Tibial artery (tissue), 4 donors: ENCODE data around the gene DNAJC15.

Experiments used
- DNase-seq, 2 donors: peaks; one replicate each; pipeline ENCODE4 v3.0.0-alpha.2; 2019
- H3K27ac ChIP-seq, 2 donors: fragments of 200-600 bp; sonication (generic) in 1 of 2; 1 replicate in 1 of 2; 2 replicates in 1 of 2; pipeline ENCODE4 v1.5.1; 2018 to 2019; ENCODE audit warnings: mild to moderate bottlenecking in 1 of 2
- H3K27me3 ChIP-seq, 2 donors: fragments of 200-600 bp; sonication (generic) in 1 of 2; one replicate each; pipeline versions ENCODE4 v1.5.1 to v1.6.0; 2016 to 2019
- H3K36me3 ChIP-seq, 3 donors: fragments of 200-600 bp; sonication (generic) in 2 of 3; one replicate each; pipeline ENCODE4 v1.5.1; 2016 to 2019; ENCODE audit warnings: mild to moderate bottlenecking in 2 of 3
- H3K4me1 ChIP-seq, 4 donors: fragments of 200-600 bp; sonication (generic) in 2 of 4; 1 replicate in 3 of 4; 2 replicates in 1 of 4; pipeline ENCODE4 v1.5.1; 2016 to 2019
- H3K4me3 ChIP-seq, 2 donors: fragments of 200-600 bp; sonication (generic) in 1 of 2; 1 replicate in 1 of 2; 2 replicates in 1 of 2; pipeline ENCODE4 v1.5.1; 2018 to 2019; ENCODE audit warnings: mild to moderate bottlenecking in 2 of 2
- H3K9me3 ChIP-seq, 3 donors: fragments of 200-600 bp; sonication (generic) in 1 of 3; one replicate each; pipeline ENCODE4 v1.5.1; 2016 to 2019
- intact Hi-C: fragments of 100-400 bp; cut with DNase I; formaldehyde crosslinking; loops from one replicate; pipeline ENCODE4 v1.15.0; 2023; ENCODE audit warnings: low total_unique reads
- TF ChIP-seq, protein P1 (sequence below), 2 experiments: fragments of 200-600 bp in 1 of 2; fragments of 450-650 bp in 1 of 2; IDR thresholded peaks; one replicate each; pipeline ENCODE4 v1.5.1; 2017 to 2019; ENCODE audit warnings: antibody characterized with exemption in 2 of 2, mild to moderate bottlenecking in 1 of 2, moderate library complexity in 1 of 2

The DNAJC15 gene

DNA sequence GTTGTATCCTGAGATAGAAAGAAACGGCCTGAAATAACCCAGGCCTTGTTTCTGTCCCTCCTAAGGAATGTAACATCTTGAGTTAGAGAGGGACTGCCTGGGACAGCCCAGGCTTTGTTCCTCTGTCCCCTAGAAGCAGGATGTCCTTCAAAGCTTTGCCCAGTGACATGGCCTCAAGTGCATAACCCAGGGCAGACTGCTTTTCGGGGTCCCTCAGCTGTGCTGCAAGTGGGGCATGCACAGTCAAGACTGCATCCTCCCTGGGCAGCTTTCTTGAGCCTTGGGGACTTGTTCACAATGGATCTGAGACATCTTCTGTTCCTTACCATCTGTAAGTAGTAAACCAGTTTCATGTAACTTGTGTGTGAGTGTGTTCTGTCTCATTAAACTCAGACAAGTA, 23.9 kb upstream of the DNAJC15 start:
- intact Hi-C loops: no loop called here

DNA sequence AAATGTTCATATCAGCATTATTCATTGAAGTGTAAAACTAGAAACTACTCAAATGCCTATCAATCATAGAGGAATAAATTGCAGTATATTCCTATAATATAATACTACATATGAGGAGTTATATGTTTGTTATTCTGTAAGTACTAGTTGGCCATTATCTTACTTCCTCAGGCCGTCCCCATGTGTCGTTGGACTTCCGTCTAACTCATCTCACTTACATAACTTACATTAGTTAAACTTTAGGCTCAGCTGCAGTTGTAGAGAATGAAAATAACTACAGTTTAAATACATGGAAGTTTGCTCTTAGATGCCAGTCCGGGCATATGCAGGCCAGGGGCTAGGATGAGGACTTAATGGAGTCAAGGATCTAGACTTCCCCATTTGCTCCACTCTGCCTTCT, 22.7 kb upstream of the DNAJC15 start:
- no peak overlapping the region for H3K27ac ChIP-seq
- H3K4me1 ChIP-seq: peaks cover 0 to 3% (median 0%) of the 10 kb centered on the region in 4 donors
- H3K27me3 ChIP-seq: no peaks in the 10 kb centered on the region
- no peak for DNase-seq
- no peaks in the 10 kb centered on the region for H3K36me3 ChIP-seq
- H3K9me3 ChIP-seq: no peaks in the 10 kb centered on the region
- intact Hi-C loops: no loop called here
- H3K4me3 ChIP-seq: no peak overlapping the region
- TF ChIP-seq, protein P1, sequence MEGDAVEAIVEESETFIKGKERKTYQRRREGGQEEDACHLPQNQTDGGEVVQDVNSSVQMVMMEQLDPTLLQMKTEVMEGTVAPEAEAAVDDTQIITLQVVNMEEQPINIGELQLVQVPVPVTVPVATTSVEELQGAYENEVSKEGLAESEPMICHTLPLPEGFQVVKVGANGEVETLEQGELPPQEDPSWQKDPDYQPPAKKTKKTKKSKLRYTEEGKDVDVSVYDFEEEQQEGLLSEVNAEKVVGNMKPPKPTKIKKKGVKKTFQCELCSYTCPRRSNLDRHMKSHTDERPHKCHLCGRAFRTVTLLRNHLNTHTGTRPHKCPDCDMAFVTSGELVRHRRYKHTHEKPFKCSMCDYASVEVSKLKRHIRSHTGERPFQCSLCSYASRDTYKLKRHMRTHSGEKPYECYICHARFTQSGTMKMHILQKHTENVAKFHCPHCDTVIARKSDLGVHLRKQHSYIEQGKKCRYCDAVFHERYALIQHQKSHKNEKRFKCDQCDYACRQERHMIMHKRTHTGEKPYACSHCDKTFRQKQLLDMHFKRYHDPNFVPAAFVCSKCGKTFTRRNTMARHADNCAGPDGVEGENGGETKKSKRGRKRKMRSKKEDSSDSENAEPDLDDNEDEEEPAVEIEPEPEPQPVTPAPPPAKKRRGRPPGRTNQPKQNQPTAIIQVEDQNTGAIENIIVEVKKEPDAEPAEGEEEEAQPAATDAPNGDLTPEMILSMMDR (IDR thresholded peaks at IDR 0.05): no peak

More for the DNA sequence above, 23.9 kb upstream of the DNAJC15 start:
- no peak for DNase-seq
- TF ChIP-seq, protein P1 (IDR thresholded peaks at IDR 0.05): no peak
- H3K36me3 ChIP-seq: no peaks in the 10 kb centered on the region
- H3K9me3 ChIP-seq: no peaks in the 10 kb centered on the region
- H3K27ac ChIP-seq: no peak overlapping the region
- no peaks in the 10 kb centered on the region for H3K4me1 ChIP-seq
- H3K4me3 ChIP-seq: no peak overlapping the region
- H3K27me3 ChIP-seq: no peaks in the 10 kb centered on the region

DNA sequence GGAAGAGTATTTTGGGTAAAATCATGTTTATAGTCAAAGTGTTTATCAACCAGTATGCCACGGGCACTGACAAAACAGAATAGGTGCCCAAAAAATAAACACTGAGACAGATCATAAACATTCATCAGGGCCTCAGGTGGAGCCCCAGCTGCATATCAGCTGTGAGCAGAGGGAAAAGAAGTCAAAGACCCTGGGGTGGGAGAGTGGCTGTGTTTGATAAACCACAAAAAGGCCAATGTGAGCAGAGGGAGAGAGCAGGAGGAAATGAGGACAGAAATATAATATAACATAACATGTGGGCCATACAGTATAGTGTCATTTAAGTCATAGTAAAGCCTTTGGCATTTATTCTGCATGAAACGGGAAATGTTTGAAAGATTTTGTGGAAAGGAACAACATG, 21.4 kb upstream of the DNAJC15 start:
- Histone ChIP-seq H3K27me3 (no peaks in the 10 kb centered on the region), H3K4me1 (peaks cover 0 to 5% (median 0%) of the 10 kb centered on the region in 4 donors), H3K36me3 (no peaks in the 10 kb centered on the region), H3K27ac (no peak overlapping the region), H3K9me3 (no peaks in the 10 kb centered on the region), H3K4me3 (no peak overlapping the region)
- DNase-seq: no peak
- TF ChIP-seq, protein P1 (IDR thresholded peaks at IDR 0.05): no peak
- intact Hi-C loops: no loop called here

DNA sequence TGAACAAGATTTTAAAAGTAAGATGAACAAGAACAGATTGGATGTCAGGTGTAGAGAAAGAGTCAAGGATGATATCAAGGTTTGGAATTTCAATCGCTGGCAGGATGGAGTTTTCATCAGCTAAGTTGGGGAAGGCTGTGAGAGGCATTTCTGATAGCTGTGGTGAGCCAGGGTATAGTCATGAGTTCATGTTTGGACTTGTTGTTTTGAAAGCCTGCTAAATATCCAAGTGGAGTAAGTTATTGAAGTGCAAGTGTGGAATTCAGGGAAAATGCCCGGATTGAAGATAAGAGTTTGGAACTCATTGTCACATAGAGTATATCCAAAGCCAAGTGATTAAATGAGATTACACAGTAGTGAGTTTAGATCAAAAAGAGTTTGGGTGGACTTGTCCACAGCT, 20.4 kb upstream of the DNAJC15 start:
- no peak for DNase-seq
- TF ChIP-seq, protein P1 (IDR thresholded peaks at IDR 0.05): no peak
- H3K9me3 ChIP-seq: no peaks in the 10 kb centered on the region
- H3K4me3 ChIP-seq: no peak overlapping the region
- H3K36me3 ChIP-seq: no peaks in the 10 kb centered on the region
- intact Hi-C loops: loop anchor here (1.0 kb wide), 1 partner anchor 48 kb away; no protein-coding TSS in a partner anchor
- H3K27ac ChIP-seq: no peak overlapping the region
- peaks cover 0 to 5% (median 0%) of the 10 kb centered on the region in 4 donors for H3K4me1 ChIP-seq
- no peaks in the 10 kb centered on the region for H3K27me3 ChIP-seq

DNA sequence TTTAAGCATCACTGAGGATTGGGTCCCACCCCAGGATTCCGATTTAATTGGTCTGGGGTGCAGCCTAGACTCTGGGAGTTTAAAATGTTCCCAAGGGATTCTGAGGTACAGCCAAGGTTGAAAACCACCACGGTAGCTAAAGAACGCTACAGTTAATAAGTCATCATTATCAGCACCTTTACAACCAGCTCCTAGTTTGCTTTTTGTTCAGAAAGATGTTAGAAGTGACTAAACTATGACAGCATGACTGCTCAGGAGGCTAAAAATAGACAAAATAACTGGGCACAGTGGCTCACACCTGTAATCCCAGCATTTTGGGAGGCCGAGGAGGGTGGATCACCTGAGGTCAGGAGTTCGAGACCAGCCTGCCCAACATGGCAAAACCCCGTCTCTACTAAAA, 19.7 kb upstream of the DNAJC15 start:
- intact Hi-C loops: loop anchor here (1.0 kb wide), 1 partner anchor 48 kb away; no protein-coding TSS in a partner anchor
- H3K36me3 ChIP-seq: no peaks in the 10 kb centered on the region
- DNase-seq: no peak
- H3K27ac ChIP-seq: no peak overlapping the region
- H3K27me3 ChIP-seq: no peaks in the 10 kb centered on the region
- H3K9me3 ChIP-seq: no peaks in the 10 kb centered on the region
- peaks cover 0 to 5% (median 0%) of the 10 kb centered on the region in 4 donors for H3K4me1 ChIP-seq
- no peak overlapping the region for H3K4me3 ChIP-seq
- TF ChIP-seq, protein P1 (IDR thresholded peaks at IDR 0.05): no peak
